GM13976 (cell line): ENCODE measurements around the gene MICU2.

Experiments used
- DNase-seq: peaks from one replicate; pipeline ENCODE4 v3.0.0; 2012; ENCODE audit warnings: low spot score
- in situ Hi-C: fragments of 300-500 bp; cut with MboI; formaldehyde crosslinking; loops from one replicate; pipeline ENCODE4 v1.12.0; 2022; ENCODE audit warnings: low sequenced_read_pairs, mixed read lengths, inconsistent platforms; ENCODE audit not compliant: unreplicated experiment
- TF ChIP-seq, protein P1 (sequence below): IDR thresholded peaks from 2 replicates; pipeline ENCODE4 v1.5.1; 2012; ENCODE audit warnings: borderline replicate concordance, mild to moderate bottlenecking; ENCODE audit not compliant: insufficient read depth; ENCODE audit errors: extremely low read depth, missing control alignments, control extremely low read depth

Gene MICU2

DNA sequence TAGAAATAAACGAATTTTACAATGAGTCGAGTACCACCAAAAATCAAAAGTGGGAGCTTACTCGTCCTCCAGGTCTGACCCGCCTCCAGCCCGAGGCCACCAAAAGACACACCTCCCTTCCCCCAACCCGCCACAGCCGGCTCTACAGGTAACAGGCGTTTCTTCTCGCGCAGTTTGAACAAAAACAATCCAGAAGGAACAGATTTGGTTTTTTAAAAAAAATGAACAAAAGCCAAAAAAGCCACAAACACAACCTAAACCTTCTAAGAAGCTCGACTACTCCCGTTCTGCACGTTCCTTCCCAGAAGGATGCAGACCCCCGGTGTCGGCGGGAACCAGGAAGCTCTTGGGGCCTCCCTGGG is 145.5 kb downstream of the MICU2 start:
- DNase-seq = peak; percentile 67
- TF ChIP-seq, protein P1, sequence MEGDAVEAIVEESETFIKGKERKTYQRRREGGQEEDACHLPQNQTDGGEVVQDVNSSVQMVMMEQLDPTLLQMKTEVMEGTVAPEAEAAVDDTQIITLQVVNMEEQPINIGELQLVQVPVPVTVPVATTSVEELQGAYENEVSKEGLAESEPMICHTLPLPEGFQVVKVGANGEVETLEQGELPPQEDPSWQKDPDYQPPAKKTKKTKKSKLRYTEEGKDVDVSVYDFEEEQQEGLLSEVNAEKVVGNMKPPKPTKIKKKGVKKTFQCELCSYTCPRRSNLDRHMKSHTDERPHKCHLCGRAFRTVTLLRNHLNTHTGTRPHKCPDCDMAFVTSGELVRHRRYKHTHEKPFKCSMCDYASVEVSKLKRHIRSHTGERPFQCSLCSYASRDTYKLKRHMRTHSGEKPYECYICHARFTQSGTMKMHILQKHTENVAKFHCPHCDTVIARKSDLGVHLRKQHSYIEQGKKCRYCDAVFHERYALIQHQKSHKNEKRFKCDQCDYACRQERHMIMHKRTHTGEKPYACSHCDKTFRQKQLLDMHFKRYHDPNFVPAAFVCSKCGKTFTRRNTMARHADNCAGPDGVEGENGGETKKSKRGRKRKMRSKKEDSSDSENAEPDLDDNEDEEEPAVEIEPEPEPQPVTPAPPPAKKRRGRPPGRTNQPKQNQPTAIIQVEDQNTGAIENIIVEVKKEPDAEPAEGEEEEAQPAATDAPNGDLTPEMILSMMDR = no peak
- in situ Hi-C loops = no loop called here

DNA sequence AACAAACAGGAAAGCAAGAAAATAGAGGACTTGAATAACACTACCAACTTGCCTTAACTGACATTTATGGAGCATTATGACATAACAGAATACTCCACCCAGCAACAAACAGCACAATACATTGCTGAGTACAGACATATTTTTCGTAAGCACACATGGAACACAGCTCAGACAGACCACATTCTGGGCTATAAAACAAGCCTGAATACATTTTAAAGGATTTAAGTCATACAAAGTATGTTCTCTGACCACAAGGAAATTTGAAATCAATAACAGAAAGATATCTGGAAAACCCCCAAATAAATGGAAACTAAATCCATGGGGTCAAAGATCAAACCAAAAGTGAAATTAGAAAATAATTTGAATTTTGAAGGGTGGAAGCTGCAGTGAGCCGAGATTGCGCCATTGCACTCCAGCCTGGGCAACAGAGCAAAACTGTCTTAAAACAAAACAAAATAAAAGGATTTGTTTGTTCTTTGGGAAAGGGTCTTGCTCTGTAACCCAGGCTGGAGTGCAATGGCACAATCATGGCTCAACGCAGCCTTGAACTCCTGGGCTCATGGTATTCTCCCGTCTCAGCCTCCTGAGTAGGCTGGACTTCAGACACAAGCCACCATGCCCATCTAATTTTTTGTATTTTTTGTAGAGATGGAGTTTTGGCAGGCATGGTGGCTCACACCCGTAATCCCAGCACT is 150.4 kb downstream of the MICU2 start:
- no peak for DNase-seq
- TF ChIP-seq, protein P1 = no peak
- in situ Hi-C loops = no loop called here

DNA sequence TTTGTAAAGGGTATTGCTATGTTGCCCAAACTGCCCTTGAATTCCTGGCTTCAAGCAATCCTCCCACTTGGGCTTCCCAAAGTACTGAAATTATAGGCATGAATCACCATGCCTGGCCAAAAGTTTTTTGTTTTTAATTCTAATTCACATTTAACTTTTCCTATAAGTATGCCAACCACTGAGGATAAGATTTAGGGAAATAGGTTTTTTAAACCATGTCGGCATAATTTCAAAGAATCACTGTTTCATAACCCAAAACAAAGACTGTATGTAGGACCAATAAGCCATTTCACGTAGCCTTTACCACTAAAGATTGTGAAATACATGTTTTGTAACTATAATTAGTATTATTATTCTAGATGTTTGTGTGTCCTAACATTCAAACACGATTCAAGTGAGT is 153.0 kb downstream of the MICU2 start:
- in situ Hi-C loops = no loop called here
- no peak for DNase-seq
- TF ChIP-seq, protein P1 = no peak

DNA sequence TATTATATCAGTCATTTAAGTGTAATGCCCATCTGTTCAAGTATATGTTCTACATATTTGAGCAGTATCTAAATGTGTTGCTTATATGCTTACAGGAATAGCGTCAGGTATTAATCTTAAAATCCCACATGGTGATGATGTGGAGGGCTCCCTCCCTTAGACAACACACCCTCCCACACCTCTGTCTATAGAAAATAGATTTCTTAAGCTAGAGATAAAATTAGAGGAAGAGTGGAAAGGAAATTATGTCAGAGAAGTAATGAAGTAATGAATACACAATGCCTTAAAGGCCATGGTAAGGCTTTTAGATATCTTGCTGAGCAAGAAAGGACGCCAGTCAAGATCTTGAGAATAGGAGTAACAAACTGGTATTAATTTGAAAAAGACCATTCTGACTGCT is 157.3 kb downstream of the MICU2 start:
- TF ChIP-seq, protein P1 = no peak
- in situ Hi-C loops = no loop called here
- no peak for DNase-seq

DNA sequence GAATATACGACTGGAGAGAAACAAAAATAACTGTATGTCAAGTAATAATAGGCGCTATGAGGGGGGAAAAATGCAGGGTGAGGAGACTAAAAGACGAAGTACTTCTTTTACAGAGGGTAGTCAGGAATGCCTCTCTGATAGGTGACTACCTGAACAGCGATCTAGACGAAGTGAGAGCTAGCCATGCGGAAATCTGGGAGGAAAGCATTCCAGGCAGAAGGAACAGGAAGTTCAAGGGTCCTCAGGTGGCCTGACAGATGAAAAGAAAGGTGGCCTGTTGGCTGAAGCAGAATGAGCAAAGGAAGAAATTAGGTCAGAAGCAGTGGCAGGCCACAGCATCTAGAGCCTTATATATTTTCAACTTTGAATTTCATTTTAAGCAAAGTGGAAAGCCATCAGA is 158.2 kb downstream of the MICU2 start:
- DNase-seq = no peak
- in situ Hi-C loops = no loop called here
- TF ChIP-seq, protein P1 = no peak

DNA sequence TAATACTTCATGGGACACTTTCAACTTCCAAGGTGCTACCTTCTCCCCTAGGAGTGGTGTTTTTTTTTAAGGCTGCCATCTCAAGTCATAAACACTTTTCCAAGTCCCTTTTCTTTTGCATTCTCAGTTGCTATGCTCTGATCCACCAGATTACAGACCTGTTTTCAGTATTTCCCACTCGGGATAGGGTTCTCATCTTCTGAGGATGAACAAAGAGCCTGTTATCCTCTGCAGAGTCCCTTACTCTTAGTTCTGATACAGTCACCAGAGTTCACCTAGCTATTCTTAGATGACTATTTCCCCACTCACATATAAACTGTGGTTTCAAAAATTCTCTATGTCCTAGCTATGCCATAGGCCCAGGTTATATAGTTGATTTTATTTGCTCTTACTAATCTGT is 160.8 kb downstream of the MICU2 start:
- DNase-seq = no peak
- TF ChIP-seq, protein P1 = no peak
- in situ Hi-C loops = no loop called here
